Aorta (tissue), 5 donors: ENCODE data around the gene RASA3. TPM values are rescaled to one million over a fixed set of nuclear protein-coding genes. Genes with fewer than 3 reads are reported as not detected.

Experiments
- ATAC-seq: fragments of 200-7000 bp; cut with Tn5 transposase; one replicate; pipeline ENCODE4 v1.9.1; 2022; ENCODE audit warnings: moderate library complexity; ENCODE audit not compliant: low FRiP score
- DNase-seq, 2 donors: peaks; one replicate each; pipeline ENCODE4 v3.0.0-alpha.2; 2020
- H3K27ac ChIP-seq, 2 donors: one replicate each; pipeline ENCODE4 v1.5.1; 2013; ENCODE audit warnings: low read length in 2 of 2, mild to moderate bottlenecking in 2 of 2, moderate library complexity in 2 of 2, control low read depth in 1 of 2, inconsistent platforms in 1 of 2, low read depth in 1 of 2
- H3K27me3 ChIP-seq, 2 donors: one replicate each; pipeline ENCODE4 v1.6.1; 2013; ENCODE audit warnings: control low read depth in 1 of 2, low read length in 1 of 2, mild to moderate bottlenecking in 1 of 2, moderate library complexity in 1 of 2; ENCODE audit not compliant: insufficient read depth in 2 of 2, control insufficient read depth in 1 of 2
- H3K36me3 ChIP-seq, 2 donors: one replicate each; pipeline ENCODE4 v1.6.1; 2013; ENCODE audit warnings: control low read depth in 1 of 2, low read length in 1 of 2, mild to moderate bottlenecking in 1 of 2; ENCODE audit not compliant: insufficient read depth in 2 of 2, control insufficient read depth in 1 of 2
- H3K4me1 ChIP-seq, 2 donors: one replicate each; pipeline ENCODE4 v1.6.1; 2013; ENCODE audit warnings: low read length in 2 of 2, control low read depth in 1 of 2, mild to moderate bottlenecking in 1 of 2, moderate library complexity in 1 of 2; ENCODE audit not compliant: insufficient read depth in 2 of 2, control insufficient read depth in 1 of 2
- H3K4me3 ChIP-seq, 2 donors: one replicate each; pipeline ENCODE4 v1.5.1; 2013; ENCODE audit warnings: low read length in 2 of 2, control low read depth in 1 of 2, mild to moderate bottlenecking in 1 of 2
- H3K9me3 ChIP-seq: one replicate; pipeline ENCODE4 v1.6.1; 2013; ENCODE audit warnings: mild to moderate bottlenecking, low read length; ENCODE audit not compliant: control insufficient read depth
- WGBS, 2 donors: extraction: QIAGEN DNeasy Blood & Tissue Kit; methylation state at CpG; one replicate each; pipeline ENCODE4 v1.1.7; 2013; 5-methylcytosine and 5-hydroxymethylcytosine counted together
- intact Hi-C, 2 donors: fragments of 100-400 bp; cut with DNase I; formaldehyde crosslinking; loops; one replicate each; pipeline versions ENCODE4 v1.14.2 to v1.15.0; 2022
- polyA plus RNA-seq, 2 donors: library from polyadenylated mRNA; stranded (reverse); fragments of 200-250 nt; gene quantifications; one replicate each; pipeline ENCODE4 v1.2.3, GENCODE V29; 2013
- total RNA-seq, 2 donors: library from RNA; stranded (reverse); fragmentation: NEBNext Ultra II Directional; extraction: Animal tissue kit (Norgen Biotek cat#: 25700); gene quantifications; one replicate each; pipeline ENCODE4 v1.2.1, GENCODE V29; 2021
- donor health status: healthy with polysubstance abuse.
- donor health status: Bipolar disorder and iron deficiency.
- donor health status: DM: no; HTN: no; CAD: no.
- donor health status: DM: no; HTN: no; CAD: no.
- donor health status: DM: yes; HTN: yes; CAD: no.

The RASA3 gene
- total and polyA plus RNA-seq, 4 donors: 8.1 to 42.3 (median 28.9) TPM

- intact Hi-C loops: loop anchor here (2.0 to 5.0 kb wide), 3 partner anchors 34 to 163 kb away; partner anchors contain the start of gene RASA3 (in 1 of the 2)
- Histone ChIP-seq H3K4me3 (peak overlapping the region; percentile 2 to 9), H3K4me1 (no peaks in the 10 kb centered on the region), H3K36me3 (no peaks in the 10 kb centered on the region), H3K27me3 (no peaks in the 10 kb centered on the region), H3K27ac (peak overlapping the region; percentile 90 to 91), H3K9me3 (no peaks in the 10 kb centered on the region)
- DNase-seq (peak in 1 of 2 donors; percentile 70), ATAC-seq (peak; percentile 33)
- WGBS, 2 donors: 2 to 4% methylated on average over 20 of the region's 20 CpGs
Measured at GRCh38 chr13:114064450-114065140, 67.8 kb downstream of the RASA3 start.

- Histone ChIP-seq H3K4me1 (no peaks in the 10 kb centered on the region), H3K27me3 (no peaks in the 10 kb centered on the region), H3K9me3 (no peaks in the 10 kb centered on the region), H3K4me3 (peak overlapping the region in 1 of 2 donors; percentile 2), H3K36me3 (no peaks in the 10 kb centered on the region), H3K27ac (peak overlapping the region; percentile 90 to 91)
- ATAC-seq (peak; percentile 3), DNase-seq (peak; percentile 85 to 91)
- intact Hi-C loops: loop anchor here (2.0 kb wide), 1 partner anchor 35 kb away; no protein-coding TSS in a partner anchor
- 7 to 11% methylated on average over 22 of the region's 22 CpGs for WGBS, 2 donors
Measured at GRCh38 chr13:114063545-114064449, 68.6 kb downstream of the RASA3 start.

GRCh38 chr13:114062754-114063153, 69.7 kb downstream of the RASA3 start:
- DNase-seq: peak in 1 of 2 donors; percentile 51
- Histone ChIP-seq H3K9me3 (no peaks in the 10 kb centered on the region), H3K27me3 (no peaks in the 10 kb centered on the region), H3K4me1 (no peaks in the 10 kb centered on the region), H3K36me3 (no peaks in the 10 kb centered on the region), H3K27ac (peak overlapping the region in 1 of 2 donors; percentile 15), H3K4me3 (no peak overlapping the region)
- intact Hi-C loops: no loop called here
- ATAC-seq: no peak
- 72 to 73% methylated on average over 16 of the region's 16 CpGs for WGBS, 2 donors

- Histone ChIP-seq H3K4me1 (no peaks in the 10 kb centered on the region), H3K36me3 (no peaks in the 10 kb centered on the region), H3K27me3 (no peaks in the 10 kb centered on the region), H3K4me3 (no peak overlapping the region), H3K27ac (peak overlapping the region in 1 of 2 donors; percentile 15), H3K9me3 (no peaks in the 10 kb centered on the region)
- WGBS, 2 donors: 95 to 97% methylated on average over 34 of the region's 34 CpGs
- DNase-seq (no peak), ATAC-seq (no peak)
- intact Hi-C loops: no loop called here
Measured at GRCh38 chr13:114062341-114062740, 70.1 kb downstream of the RASA3 start.

GRCh38 chr13:114061744-114062143, 70.7 kb downstream of the RASA3 start:
- 94 to 95% methylated on average over 20 of the region's 20 CpGs for WGBS, 2 donors
- H3K27me3 ChIP-seq: no peaks in the 10 kb centered on the region
- no peaks in the 10 kb centered on the region for H3K4me1 ChIP-seq
- H3K36me3 ChIP-seq: no peaks in the 10 kb centered on the region
- H3K9me3 ChIP-seq: no peaks in the 10 kb centered on the region
- peak in 1 of 2 donors; percentile 35 for DNase-seq
- intact Hi-C loops: no loop called here
- H3K27ac ChIP-seq: no peak overlapping the region
- no peak for ATAC-seq
- H3K4me3 ChIP-seq: no peak overlapping the region

GRCh38 chr13:114061047-114061446, 71.4 kb downstream of the RASA3 start:
- peak in 1 of 2 donors; percentile 20 for DNase-seq
- Histone ChIP-seq H3K36me3 (no peaks in the 10 kb centered on the region), H3K4me1 (no peaks in the 10 kb centered on the region), H3K4me3 (no peak overlapping the region), H3K9me3 (no peaks in the 10 kb centered on the region), H3K27ac (no peak overlapping the region), H3K27me3 (no peaks in the 10 kb centered on the region)
- 94% methylated on average over 18 of the region's 18 CpGs for WGBS, 2 donors
- ATAC-seq: no peak
- intact Hi-C loops: no loop called here

- whole genome bisulfite sequencing, 2 donors: 86 to 90% methylated on average over 53 of the region's 53 CpGs
- Histone ChIP-seq H3K27ac (no peak overlapping the region), H3K27me3 (no peaks in the 10 kb centered on the region), H3K4me3 (no peak overlapping the region), H3K36me3 (no peaks in the 10 kb centered on the region), H3K4me1 (no peaks in the 10 kb centered on the region), H3K9me3 (no peaks in the 10 kb centered on the region)
- ATAC-seq (no peak), DNase-seq (peak in 1 of 2 donors; percentile 44)
- intact Hi-C loops: no loop called here
Measured at GRCh38 chr13:114059946-114060860, 72.2 kb downstream of the RASA3 start.

GRCh38 chr13:114059428-114059827, 73.0 kb downstream of the RASA3 start:
- DNase-seq (peak in 1 of 2 donors; percentile 45), ATAC-seq (no peak)
- intact Hi-C loops: no loop called here
- H3K27me3 ChIP-seq: no peaks in the 10 kb centered on the region
- no peak overlapping the region for H3K4me3 ChIP-seq
- no peaks in the 10 kb centered on the region for H3K9me3 ChIP-seq
- no peaks in the 10 kb centered on the region for H3K4me1 ChIP-seq
- H3K27ac ChIP-seq: no peak overlapping the region
- WGBS, 2 donors: 92 to 97% methylated on average over 16 of the region's 16 CpGs
- H3K36me3 ChIP-seq: no peaks in the 10 kb centered on the region
